ENCODE data around the gene NTSR2. TPM values are rescaled to one million over a fixed set of nuclear protein-coding genes. Genes with fewer than 3 reads are reported as not detected.

Gene NTSR2
- total and polyA plus RNA-seq, 2 of the 8 experiments (the other 6 are each of a cell fraction or from before 2014, with no cell fraction given): 0.05 TPM; not detected in 1

- Histone ChIP-seq H4K91ac (replicated peaks; ENCODE audit: insufficient read length, low read length) (no peak overlapping the region), H3K56ac (replicated peaks; ENCODE audit: insufficient read length, low read depth, low read length) (no peak overlapping the region), H2BK20ac (ENCODE audit: low read length) (no peak overlapping the region), H4K8ac (ENCODE audit: extremely low read depth, insufficient read depth, low read length) (no peak overlapping the region), H2AK5ac (ENCODE audit: low read depth, low read length) (no peak overlapping the region), H3K4ac (replicated peaks; ENCODE audit: insufficient read length, low read depth, low read length) (no peak overlapping the region), H3K36me3 (ENCODE audit: control insufficient read depth in 2 of 4, insufficient read depth in 4 of 4, low read length in 3 of 4) (no peaks in the 10 kb centered on the region), H2BK15ac (ENCODE audit: low read length) (no peak overlapping the region), H3K4me2 (ENCODE audit: insufficient read depth in 1 of 2, low read depth in 2 of 2, low read length in 2 of 2) (no peak overlapping the region), H3K14ac (ENCODE audit: insufficient read length) (no peak overlapping the region), H4K20me1 (replicated peaks in 1 of 2; ENCODE audit: control insufficient read depth in 1 of 2, insufficient read depth in 2 of 2, low read length in 2 of 2) (no peaks in the 10 kb centered on the region), H3K9me3 (ENCODE audit: insufficient read depth in 2 of 2, low read depth in 1 of 2, low read length in 1 of 2) (no peaks in the 10 kb centered on the region), H3K4me3 (ENCODE audit: extremely low read depth in 1 of 4, insufficient read depth in 2 of 4, low read depth in 3 of 4, low read length in 4 of 4) (no peak overlapping the region), H2AFZ (ENCODE audit: low read length) (no peak overlapping the region), H2BK120ac (replicated peaks; ENCODE audit: low read depth, low read length) (no peak overlapping the region), H2BK12ac (ENCODE audit: low read depth, low read length) (no peak overlapping the region), H2BK5ac (ENCODE audit: low read depth, low read length) (no peak overlapping the region), H3K23ac (ENCODE audit: insufficient read length) (no peak overlapping the region), H3K18ac (ENCODE audit: extremely low read depth, low read length) (no peak overlapping the region), H3K27me3 (replicated peaks in 1 of 4; ENCODE audit: control insufficient read depth in 3 of 4, extremely low read depth in 1 of 4, insufficient read depth in 3 of 4, low read length in 3 of 4) (no peaks in the 10 kb centered on the region), H3K23me2 (ENCODE audit: low read depth, low read length) (no peaks in the 10 kb centered on the region), H4K5ac (ENCODE audit: insufficient read length, low read depth, low read length) (no peak overlapping the region), H3K4me1 (replicated peaks in 1 of 4; ENCODE audit: control insufficient read depth in 3 of 4, insufficient read depth in 4 of 4, low read length in 3 of 4) (no peaks in the 10 kb centered on the region), H3K79me2 (ENCODE audit: control insufficient read depth in 1 of 2, insufficient read depth in 2 of 2, low read length in 2 of 2) (no peaks in the 10 kb centered on the region), H3K79me1 (ENCODE audit: low read depth, low read length) (no peaks in the 10 kb centered on the region), H3K27ac (ENCODE audit: low read depth, low read length) (no peak overlapping the region), H3K9ac (replicated peaks in 1 of 4; ENCODE audit: extremely low read depth in 1 of 4, low read depth in 3 of 4, low read length in 3 of 4) (no peak overlapping the region)
- no peak for FAIRE-seq
- CTCF ChIA-PET (ENCODE audit: partially characterized antibody): interaction anchor here (1.2 to 1.5 kb wide), 3 partner anchors 13 to 25 kb away, joined by 4 to 8 read pairs (median 5); no protein-coding TSS in a partner anchor
- POLR2A ChIA-PET (ENCODE audit: partially characterized antibody): no interaction called here
- WGBS, 2 experiments (ENCODE audit: extremely low coverage in 1 of 2, insufficient coverage in 1 of 2, insufficient read length in 1 of 2, insufficient replicate concordance in 2 of 2, low coverage in 1 of 2, low lambda C conversion rate in 2 of 2, missing lambda C conversion rate in 1 of 2): 89% methylated on average over 2 of the region's 2 CpGs; no CpG with 5 or more reads in 1 of the 2 experiments
- DNase-seq (ENCODE audit: low read depth in 1 of 2, low spot score in 2 of 2): no peak
- TF ChIP-seq MAX (IDR thresholded peaks at IDR 0.05) (no peak), KDM5A (IDR thresholded peaks at IDR 0.05; ENCODE audit: low read length) (no peak), YY1 (IDR thresholded peaks at IDR 0.05; ENCODE audit: low read depth, low read length) (no peak), MAFK (IDR thresholded peaks at IDR 0.05; ENCODE audit: low read depth, low read length) (no peak), SUZ12 (IDR thresholded peaks at IDR 0.05; ENCODE audit: low read length) (no peak), SIX5 (IDR thresholded peaks at IDR 0.05; ENCODE audit: low read depth, low read length) (no peak)
Observed at GRCh38 chr2:11712866-11713265, 42.9 kb upstream of the NTSR2 start.
